Measurements from ENCODE around the gene TECPR1. TPM values are rescaled to one million over a fixed set of nuclear protein-coding genes. Genes with fewer than 3 reads are reported as not detected.

The TECPR1 gene
- total RNA-seq, 2 experiments from 2014 or later: 25.6 to 25.7 TPM

DNA sequence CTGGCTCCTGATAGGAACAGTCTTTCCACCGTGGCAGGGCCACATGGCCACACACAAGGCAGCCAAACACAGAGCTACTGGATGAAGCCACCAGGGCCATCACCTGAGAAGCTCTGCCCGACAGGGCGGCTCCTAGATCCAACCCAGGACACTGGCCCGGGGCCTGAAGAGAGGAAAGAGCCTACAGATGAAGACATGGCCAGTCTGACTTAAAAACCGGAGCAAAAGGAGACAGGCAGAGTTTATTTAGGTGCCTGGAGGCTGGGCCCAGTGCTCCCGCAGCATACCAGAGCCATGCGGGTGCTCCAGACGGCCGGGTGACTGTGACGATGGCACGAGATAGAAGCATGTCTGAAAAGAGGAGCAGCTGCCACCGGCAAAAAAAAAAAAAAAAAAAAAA, 3.9 kb downstream of the TECPR1 start:
- Mint-ChIP-seq H3K36me3 (ENCODE audit: low read depth) (peaks cover 11% of the 10 kb centered on the region), H3K4me3 (no peak overlapping the region), H3K4me1 (ENCODE audit: low read depth) (peaks cover 30% of the 10 kb centered on the region), H3K27ac (peak overlapping the region; percentile 59), H3K27me3 (no peaks in the 10 kb centered on the region), H3K9me3 (no peaks in the 10 kb centered on the region)
- DNase-seq (no peak), ATAC-seq (no peak)
- ChIA-PET POLR2A (interaction anchor here (0.6 kb wide), 1 partner anchor 10 kb away, joined by 3 read pairs; no protein-coding TSS in a partner anchor), CTCF (interaction anchor here (1.6 kb wide), 1 partner anchor 45 kb away, joined by 3 read pairs; no protein-coding TSS in a partner anchor)
- TF ChIP-seq, protein P1, sequence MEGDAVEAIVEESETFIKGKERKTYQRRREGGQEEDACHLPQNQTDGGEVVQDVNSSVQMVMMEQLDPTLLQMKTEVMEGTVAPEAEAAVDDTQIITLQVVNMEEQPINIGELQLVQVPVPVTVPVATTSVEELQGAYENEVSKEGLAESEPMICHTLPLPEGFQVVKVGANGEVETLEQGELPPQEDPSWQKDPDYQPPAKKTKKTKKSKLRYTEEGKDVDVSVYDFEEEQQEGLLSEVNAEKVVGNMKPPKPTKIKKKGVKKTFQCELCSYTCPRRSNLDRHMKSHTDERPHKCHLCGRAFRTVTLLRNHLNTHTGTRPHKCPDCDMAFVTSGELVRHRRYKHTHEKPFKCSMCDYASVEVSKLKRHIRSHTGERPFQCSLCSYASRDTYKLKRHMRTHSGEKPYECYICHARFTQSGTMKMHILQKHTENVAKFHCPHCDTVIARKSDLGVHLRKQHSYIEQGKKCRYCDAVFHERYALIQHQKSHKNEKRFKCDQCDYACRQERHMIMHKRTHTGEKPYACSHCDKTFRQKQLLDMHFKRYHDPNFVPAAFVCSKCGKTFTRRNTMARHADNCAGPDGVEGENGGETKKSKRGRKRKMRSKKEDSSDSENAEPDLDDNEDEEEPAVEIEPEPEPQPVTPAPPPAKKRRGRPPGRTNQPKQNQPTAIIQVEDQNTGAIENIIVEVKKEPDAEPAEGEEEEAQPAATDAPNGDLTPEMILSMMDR (IDR thresholded peaks at IDR 0.05): no peak
- intact Hi-C loops (cut with micrococcal nuclease): no loop called here

DNA sequence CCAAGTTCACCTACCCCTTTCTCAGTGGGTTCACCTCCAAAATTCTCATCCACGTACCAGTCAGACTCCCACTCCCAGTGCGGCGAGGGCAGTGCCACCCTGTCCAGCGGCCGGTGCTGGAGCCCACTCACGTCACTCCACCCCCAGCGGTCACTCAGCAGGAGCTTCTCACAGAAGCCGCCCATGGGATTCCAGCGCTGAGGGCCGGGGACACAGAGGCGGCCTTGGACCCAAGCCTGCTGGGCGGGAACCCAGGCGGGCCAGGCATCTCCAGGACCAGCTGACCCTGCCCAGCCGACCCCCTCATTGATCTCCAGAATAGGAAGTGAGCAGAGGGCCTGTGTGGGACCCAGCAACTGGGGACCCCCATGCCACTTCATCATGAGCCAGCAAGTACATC, 7.2 kb downstream of the TECPR1 start:
- ChIA-PET CTCF (no interaction called here), POLR2A (no interaction called here)
- intact Hi-C loops (cut with micrococcal nuclease): no loop called here
- Mint-ChIP-seq H3K27ac (no peak overlapping the region), H3K9me3 (no peaks in the 10 kb centered on the region), H3K27me3 (no peaks in the 10 kb centered on the region), H3K36me3 (ENCODE audit: low read depth) (peaks cover 14% of the 10 kb centered on the region), H3K4me3 (no peak overlapping the region), H3K4me1 (ENCODE audit: low read depth) (peaks cover 14% of the 10 kb centered on the region)
- no peak for ATAC-seq
- DNase-seq: no peak
- TF ChIP-seq, protein P1 (IDR thresholded peaks at IDR 0.05): no peak

DNA sequence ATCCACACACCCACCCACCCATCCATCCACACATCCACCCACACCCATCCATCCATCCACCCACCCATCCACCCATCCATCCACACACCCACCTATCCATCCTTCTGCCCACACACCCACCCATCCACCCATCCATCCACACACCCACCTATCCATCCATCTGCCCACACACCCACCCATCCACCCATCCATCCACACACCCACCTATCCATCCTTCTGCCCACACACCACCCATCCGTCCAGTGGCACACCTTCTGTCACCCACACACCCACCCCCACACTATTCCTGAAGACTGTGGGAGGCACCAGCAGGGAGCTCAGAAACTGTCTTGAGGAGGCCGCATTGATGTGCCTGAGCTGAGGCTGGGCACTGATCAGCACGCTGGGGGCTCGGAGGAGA, 9.1 kb downstream of the TECPR1 start:
- TF ChIP-seq, protein P1 (IDR thresholded peaks at IDR 0.05): no peak
- Mint-ChIP-seq H3K36me3 (ENCODE audit: low read depth) (peaks cover 11% of the 10 kb centered on the region), H3K4me1 (ENCODE audit: low read depth) (peaks cover under 1% of the 10 kb centered on the region), H3K27ac (no peak overlapping the region), H3K27me3 (no peaks in the 10 kb centered on the region), H3K9me3 (no peaks in the 10 kb centered on the region), H3K4me3 (no peak overlapping the region)
- CTCF ChIA-PET: no interaction called here
- POLR2A ChIA-PET: no interaction called here
- intact Hi-C loops (cut with micrococcal nuclease): no loop called here
- ATAC-seq: no peak
- no peak for DNase-seq

DNA sequence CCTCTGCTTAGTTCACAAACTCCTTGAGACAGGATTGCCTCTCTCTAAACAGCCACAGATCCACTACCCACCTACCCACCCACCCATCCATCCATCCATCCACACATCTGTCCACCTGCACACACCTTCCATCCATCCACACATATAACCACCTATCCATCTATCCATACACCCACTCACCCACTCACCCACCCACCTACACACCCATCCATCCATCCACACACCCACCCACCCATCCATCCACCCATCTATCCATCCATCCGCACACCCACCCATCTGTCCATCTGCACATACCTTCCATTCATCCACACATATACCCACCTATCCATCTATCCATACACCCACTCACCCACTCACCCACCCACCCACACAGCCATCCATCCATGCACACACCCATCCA, 9.7 kb downstream of the TECPR1 start:
- no peak overlapping the region for H3K4me3 Mint-ChIP-seq

DNA sequence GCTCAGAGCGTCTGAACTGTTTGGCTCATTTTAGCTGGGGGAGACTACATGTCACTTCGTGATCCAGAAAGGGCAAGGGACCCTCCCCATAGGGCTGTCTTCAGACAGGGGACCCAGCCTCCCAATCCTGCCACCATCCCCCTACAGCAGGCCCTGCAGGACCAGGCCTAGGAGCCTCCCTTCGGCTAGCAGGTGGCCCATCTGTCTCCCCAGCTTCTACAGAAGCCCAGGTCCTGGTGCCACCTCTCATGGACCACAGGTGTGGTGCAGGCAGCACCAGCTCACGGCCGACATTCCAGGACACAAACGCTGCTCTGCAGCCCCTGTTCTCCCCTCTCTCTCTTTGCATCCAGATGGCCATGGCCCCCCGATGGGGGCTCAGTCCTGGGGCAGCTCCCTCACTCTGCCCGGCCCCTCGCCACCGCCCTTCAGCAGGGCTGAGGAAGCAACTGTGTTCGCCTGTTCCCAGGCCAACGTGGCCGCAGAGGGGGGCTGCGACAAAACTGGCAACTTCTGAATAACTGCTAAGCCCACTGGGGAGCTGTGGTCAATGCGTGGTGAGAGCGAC, 10.3 kb downstream of the TECPR1 start:
- H3K4me1 Mint-ChIP-seq (ENCODE audit: low read depth): no peaks in the 10 kb centered on the region
- TF ChIP-seq, protein P1 (IDR thresholded peaks at IDR 0.05): no peak
- ChIA-PET CTCF (interaction anchor here (1.1 kb wide), 1 partner anchor 9 kb away, joined by 3 read pairs; no protein-coding TSS in a partner anchor), POLR2A (no interaction called here)
- no peak overlapping the region for H3K4me3 Mint-ChIP-seq
- H3K9me3 Mint-ChIP-seq: no peaks in the 10 kb centered on the region
- intact Hi-C loops (cut with micrococcal nuclease): no loop called here
- no peak overlapping the region for H3K27ac Mint-ChIP-seq
- no peaks in the 10 kb centered on the region for H3K27me3 Mint-ChIP-seq
- H3K36me3 Mint-ChIP-seq (ENCODE audit: low read depth): peaks cover 11% of the 10 kb centered on the region
- no peak for DNase-seq
- ATAC-seq: no peak

More for the DNA sequence above, 9.7 kb downstream of the TECPR1 start:
- Mint-ChIP-seq H3K9me3 (no peaks in the 10 kb centered on the region), H3K4me1 (ENCODE audit: low read depth) (no peaks in the 10 kb centered on the region), H3K36me3 (ENCODE audit: low read depth) (peaks cover 11% of the 10 kb centered on the region), H3K27me3 (no peaks in the 10 kb centered on the region), H3K27ac (no peak overlapping the region)
- TF ChIP-seq, protein P1 (IDR thresholded peaks at IDR 0.05): no peak
- DNase-seq (no peak), ATAC-seq (no peak)
- intact Hi-C loops (cut with micrococcal nuclease): no loop called here
- POLR2A ChIA-PET: no interaction called here
- CTCF ChIA-PET: interaction anchor here (1.1 kb wide), 1 partner anchor 8 kb away, joined by 3 read pairs; no protein-coding TSS in a partner anchor
